GDM1 (cell line): ENCODE data around the gene TOM1L2.
"Not testable (repeated sequence)": the region's sequence is repeated elsewhere in the genome, so short reads cannot be mapped to it uniquely, and the experiment has no call there.

Experiments used
- DNase-seq: peaks from one replicate; lab custom pipeline; 2025; lab: John Stamatoyannopoulos, UW

TOM1L2 gene

GRCh38 chr17:17943281-17943984 lies 28.8 kb downstream of the TOM1L2 start:
- DNase-seq, result no peak

- DNase-seq, result no peak
Observed at GRCh38 chr17:17942846-17943245, 29.4 kb downstream of the TOM1L2 start.

GRCh38 chr17:17941015-17941414 lies 31.2 kb downstream of the TOM1L2 start:
- DNase-seq, result no peak

GRCh38 chr17:17940441-17940911 lies 31.7 kb downstream of the TOM1L2 start:
- DNase-seq, result no peak

GRCh38 chr17:17939941-17940340 lies 32.3 kb downstream of the TOM1L2 start:
- not testable (repeated sequence) for DNase-seq

GRCh38 chr17:17938388-17939107 lies 33.7 kb downstream of the TOM1L2 start:
- DNase-seq, result no peak

GRCh38 chr17:17937958-17938357 lies 34.2 kb downstream of the TOM1L2 start:
- no peak for DNase-seq

GRCh38 chr17:17937201-17937853 lies 34.9 kb downstream of the TOM1L2 start:
- DNase-seq, result no peak

- no peak for DNase-seq
Observed at GRCh38 chr17:17935321-17936271, 36.6 kb downstream of the TOM1L2 start.

GRCh38 chr17:17934806-17935205 lies 37.4 kb downstream of the TOM1L2 start:
- DNase-seq, result no peak

- DNase-seq, result no peak
Observed at GRCh38 chr17:17934214-17934613, 38.0 kb downstream of the TOM1L2 start.

GRCh38 chr17:17933775-17934174 lies 38.4 kb downstream of the TOM1L2 start:
- DNase-seq, result no peak

- DNase-seq, result peak; percentile 21
Observed at GRCh38 chr17:17931159-17931558, 41.0 kb downstream of the TOM1L2 start.

- DNase-seq, result no peak
Observed at GRCh38 chr17:17930674-17931073, 41.5 kb downstream of the TOM1L2 start.

- no peak for DNase-seq
Observed at GRCh38 chr17:17929655-17930380, 42.4 kb downstream of the TOM1L2 start.

- DNase-seq, result no peak
Observed at GRCh38 chr17:17928398-17929287, 43.6 kb downstream of the TOM1L2 start.

- no peak for DNase-seq
Observed at GRCh38 chr17:17926840-17927449, 45.3 kb downstream of the TOM1L2 start.

GRCh38 chr17:17926036-17926435 lies 46.2 kb downstream of the TOM1L2 start:
- no peak for DNase-seq

- no peak for DNase-seq
Observed at GRCh38 chr17:17924857-17925250, 47.3 kb downstream of the TOM1L2 start.
